HG03432 (cell line): ENCODE data around the gene TTPAL.

Experiments used
- ATAC-seq: cut with Tn5 transposase; IDR thresholded peaks from one replicate; pipeline ENCODE4 v1.9.1; 2021; ENCODE audit warnings: mild to moderate bottlenecking, moderate library complexity; ENCODE audit not compliant: unreplicated experiment

Gene TTPAL

DNA sequence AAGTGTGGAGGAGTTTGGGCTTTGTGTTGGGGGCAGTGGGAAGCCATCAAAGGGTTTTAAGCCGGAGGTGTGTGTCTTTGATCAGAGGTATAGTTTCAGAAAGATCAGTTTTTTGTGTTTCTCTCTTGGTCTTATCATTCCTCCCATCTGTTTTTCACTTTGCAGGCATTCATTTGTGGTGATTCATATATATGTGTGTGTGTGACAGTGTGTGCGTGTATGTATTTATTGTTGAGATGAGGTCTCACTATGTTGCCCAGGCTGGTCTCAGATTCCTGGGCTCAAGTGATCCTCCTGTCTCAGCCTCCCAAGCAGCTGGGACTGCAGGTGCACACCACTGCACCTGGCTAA lies 57.3 kb downstream of the TTPAL start:
- no peak for ATAC-seq

DNA sequence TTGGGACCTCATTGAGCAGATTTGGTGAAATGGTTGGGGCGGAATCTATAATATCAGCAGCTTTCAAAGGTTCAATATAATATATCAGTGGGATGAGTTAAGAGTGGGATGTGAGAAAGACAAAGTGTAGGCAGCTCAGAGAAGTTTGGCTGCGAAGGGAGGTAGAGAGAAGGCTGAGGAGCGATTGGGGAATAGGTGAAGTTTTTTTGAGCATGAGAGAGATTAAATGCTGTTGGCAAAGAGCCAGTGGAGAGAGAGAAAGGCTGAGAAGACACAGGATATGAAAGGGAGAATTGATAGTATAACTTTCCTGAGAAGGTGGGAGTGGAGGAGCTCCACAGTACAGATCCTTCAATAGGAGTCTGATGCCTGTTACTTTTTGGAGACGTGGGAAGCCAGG lies 58.3 kb downstream of the TTPAL start:
- no peak for ATAC-seq

DNA sequence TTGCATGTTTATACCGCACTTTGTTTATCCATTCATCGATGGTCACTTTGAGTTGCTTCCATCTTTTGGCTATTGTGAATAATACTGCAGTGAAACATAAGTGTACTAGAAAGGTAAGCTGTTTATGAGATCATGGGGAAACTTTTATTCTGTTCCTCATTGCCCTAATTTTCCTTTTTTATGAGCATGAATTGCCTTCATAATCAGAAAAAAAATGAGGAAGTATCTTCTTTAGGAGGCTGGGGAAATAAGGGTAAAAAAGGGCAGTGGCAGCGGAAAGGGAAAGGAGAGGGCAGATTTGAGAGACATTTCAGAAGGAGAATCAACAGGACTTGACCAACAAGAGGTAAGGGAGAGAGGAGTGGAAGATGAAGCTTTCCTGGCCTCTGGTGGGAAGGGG lies 60.5 kb downstream of the TTPAL start:
- no peak for ATAC-seq

DNA sequence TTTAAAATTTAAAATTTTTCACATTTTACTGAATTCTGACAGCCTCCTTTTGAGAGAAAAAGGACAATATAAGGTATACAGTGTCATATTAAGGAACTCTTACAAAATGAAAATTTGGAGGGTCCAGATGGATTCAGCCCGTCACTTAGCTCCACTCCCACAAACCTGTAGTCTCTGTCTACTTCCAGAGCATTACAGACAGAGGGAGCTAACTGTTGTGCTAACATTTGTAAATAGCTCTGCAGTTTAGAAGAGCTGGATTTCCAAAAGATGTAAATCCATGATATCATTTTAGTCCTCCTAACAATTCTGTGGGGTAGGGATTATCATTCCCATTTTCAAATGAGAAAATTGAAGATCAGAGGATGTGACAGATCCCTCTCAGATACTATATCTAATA lies 62.3 kb downstream of the TTPAL start:
- no peak for ATAC-seq

DNA sequence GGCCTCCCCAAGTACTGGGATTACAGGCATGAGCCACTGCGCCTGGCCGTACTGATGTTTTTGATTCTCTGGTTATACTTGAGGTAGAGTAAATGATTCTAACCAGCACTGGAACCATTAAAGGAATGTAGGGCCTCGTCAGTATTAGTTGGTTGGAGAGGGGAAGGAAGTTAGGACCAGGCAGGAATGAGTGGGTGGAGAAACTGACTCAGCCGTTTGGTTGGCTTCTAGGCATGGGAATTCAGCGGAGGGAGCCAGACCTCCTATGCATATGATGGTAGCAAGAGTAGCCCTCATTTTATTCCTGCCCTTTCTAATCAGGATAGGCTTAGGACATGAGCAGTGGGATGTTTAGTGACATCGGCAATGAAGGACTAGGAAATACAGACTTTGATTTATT lies 65.2 kb downstream of the TTPAL start:
- ATAC-seq, result no peak

DNA sequence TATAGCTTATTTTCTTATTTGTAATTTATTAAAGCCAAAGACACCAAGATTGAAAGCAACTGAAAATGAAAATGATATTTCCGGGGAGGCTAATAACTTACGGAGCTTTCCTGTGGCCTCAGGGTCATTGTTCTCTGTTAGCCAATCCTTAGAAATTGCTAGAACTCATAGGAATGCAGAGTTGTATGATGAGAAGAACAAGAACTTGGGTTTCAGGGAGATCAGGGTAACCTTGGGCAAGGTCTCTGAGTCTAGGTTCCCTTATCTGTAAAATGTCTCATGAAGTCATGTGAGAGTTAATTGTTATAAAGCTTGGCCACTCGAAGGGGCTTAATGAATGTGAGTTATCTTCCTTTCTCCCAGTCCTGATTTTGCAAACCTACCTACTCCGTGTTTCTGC lies 66.3 kb downstream of the TTPAL start:
- no peak for ATAC-seq

DNA sequence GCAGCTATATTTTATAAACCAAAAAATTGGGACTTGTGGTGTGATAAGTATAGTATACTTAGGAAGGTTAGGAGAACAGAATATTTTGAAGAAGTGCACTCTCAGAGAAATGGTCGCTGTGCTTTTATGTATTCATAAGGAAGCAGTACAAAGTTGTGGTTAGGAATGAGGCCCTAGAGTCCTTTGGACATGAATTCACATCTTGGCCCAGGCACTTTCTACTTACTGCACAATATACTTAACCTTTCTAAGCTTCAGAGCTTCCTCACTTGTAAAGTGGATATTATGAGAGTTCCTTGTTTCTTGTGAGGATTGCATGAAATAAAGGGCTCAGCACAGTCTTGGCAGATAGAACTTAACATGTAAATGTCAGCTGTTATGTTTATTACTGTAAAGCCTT lies 67.2 kb downstream of the TTPAL start:
- no peak for ATAC-seq

DNA sequence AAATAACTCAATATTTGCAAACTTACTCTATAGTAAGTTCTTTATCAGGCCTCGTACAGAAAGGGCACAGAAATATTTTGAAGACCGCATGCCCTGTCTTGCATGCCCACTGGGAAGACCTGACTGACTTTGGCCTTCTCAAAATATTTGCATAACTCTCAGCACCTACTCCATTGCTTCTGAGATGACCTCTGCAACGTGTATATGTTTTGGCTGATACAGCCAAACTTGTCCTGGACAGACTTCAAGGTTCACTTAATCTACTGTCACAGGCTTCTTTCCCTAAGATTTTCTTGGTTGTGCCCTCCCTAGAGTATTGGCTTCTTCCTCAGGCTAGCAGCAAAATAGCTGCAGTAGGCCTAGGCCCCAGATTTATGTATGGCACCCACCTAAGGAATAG lies 67.7 kb downstream of the TTPAL start:
- no peak for ATAC-seq
